DMS153 treated with DMSO at 0.1 percent for 48 hours (cell line): ENCODE measurements around the gene PDGFRB.

Source experiments
- DNase-seq: peaks from one replicate; lab custom pipeline; 2025; ENCODE audit not compliant: unreplicated experiment; lab: John Stamatoyannopoulos, UW

Gene PDGFRB

GRCh38 chr5:150182774-150183173, 27.1 kb upstream of the PDGFRB start:
- DNase-seq, result no peak

GRCh38 chr5:150181766-150182545, 26.3 kb upstream of the PDGFRB start:
- no peak for DNase-seq

- DNase-seq, result no peak
These were observed 25.4 kb upstream of the PDGFRB start for GRCh38 chr5:150181027-150181426.

GRCh38 chr5:150180241-150181026, 24.8 kb upstream of the PDGFRB start:
- DNase-seq, result no peak

- DNase-seq, result no peak
These were observed 23.5 kb upstream of the PDGFRB start for GRCh38 chr5:150179019-150179620.

- DNase-seq, result no peak
These were observed 22.6 kb upstream of the PDGFRB start for GRCh38 chr5:150178262-150178661.

GRCh38 chr5:150177721-150178120, 22.1 kb upstream of the PDGFRB start:
- no peak for DNase-seq

GRCh38 chr5:150176745-150177477, 21.3 kb upstream of the PDGFRB start:
- DNase-seq, result no peak

GRCh38 chr5:150175536-150175935, 19.9 kb upstream of the PDGFRB start:
- DNase-seq, result no peak

- DNase-seq, result no peak
These were observed 19.4 kb upstream of the PDGFRB start for GRCh38 chr5:150175076-150175475.

- no peak for DNase-seq
These were observed 18.6 kb upstream of the PDGFRB start for GRCh38 chr5:150174285-150174684.

GRCh38 chr5:150173161-150173560, 17.5 kb upstream of the PDGFRB start:
- no peak for DNase-seq

GRCh38 chr5:150172556-150172955, 16.9 kb upstream of the PDGFRB start:
- no peak for DNase-seq

GRCh38 chr5:150172145-150172544, 16.5 kb upstream of the PDGFRB start:
- DNase-seq, result no peak

GRCh38 chr5:150168864-150169263, 13.2 kb upstream of the PDGFRB start:
- no peak for DNase-seq

- DNase-seq, result no peak
These were observed 12.3 kb upstream of the PDGFRB start for GRCh38 chr5:150167908-150168307.

GRCh38 chr5:150167512-150167850, 11.8 kb upstream of the PDGFRB start:
- no peak for DNase-seq

GRCh38 chr5:150166650-150167511, 11.2 kb upstream of the PDGFRB start, which contains the start of gene CDX1:
TSS of gene CDX1 (plus strand) at chr5:150166778. CDS start at chr5:150166877, 99 bp downstream.
- no peak for DNase-seq

- no peak for DNase-seq
These were observed 10.5 kb upstream of the PDGFRB start for GRCh38 chr5:150166037-150166649.
